GM19099 (cell line): ENCODE results near the gene LDLRAD4.

Source experiments
- POLR2A ChIP-seq: IDR thresholded peaks from 3 replicates; pipeline ENCODE4 v1.6.1; 2011; ENCODE audit warnings: low read depth; ENCODE audit not compliant: insufficient read length; ENCODE audit errors: extremely low read depth

Gene LDLRAD4

DNA sequence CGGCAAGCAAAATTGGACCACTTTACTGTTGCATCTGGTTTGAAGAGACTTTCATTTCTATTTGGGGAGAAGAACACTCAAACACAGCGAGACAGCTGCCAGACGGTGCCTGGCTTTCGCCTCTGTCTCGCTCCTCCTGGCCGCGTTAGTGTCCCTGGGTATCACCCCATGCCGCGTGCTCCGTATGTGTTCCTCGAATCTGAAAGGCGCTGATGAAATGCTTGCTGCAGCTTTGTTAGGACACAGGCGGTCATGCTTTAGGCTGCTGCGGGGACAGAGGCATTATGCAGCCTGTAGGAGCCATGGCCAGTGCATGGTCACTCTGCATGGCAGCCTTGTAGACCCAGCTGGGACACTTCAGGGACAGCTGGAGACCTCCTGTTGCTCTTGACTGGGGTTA, 53.9 kb downstream of the LDLRAD4 start:
- TF ChIP-seq POLR2A = no peak

DNA sequence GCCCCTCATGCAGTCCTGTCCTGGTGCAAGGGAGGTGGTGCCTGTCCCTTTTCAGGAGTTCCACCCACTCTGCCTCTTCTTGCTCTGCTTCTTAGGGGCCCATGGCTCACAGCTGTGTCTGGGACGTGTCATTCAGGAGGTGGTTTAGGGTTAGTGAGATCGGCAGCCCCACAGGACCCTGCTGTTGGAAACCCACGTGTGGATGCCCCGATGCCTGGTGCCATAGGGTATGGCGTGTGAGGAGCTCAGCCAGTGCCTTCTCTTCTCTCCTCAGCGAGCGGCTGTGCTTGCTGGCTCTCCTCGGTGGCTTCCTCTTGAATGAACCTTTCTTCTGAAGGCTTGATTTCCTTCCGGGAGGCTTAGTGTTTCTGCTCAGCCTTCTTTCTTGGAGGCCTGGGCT, 55.2 kb downstream of the LDLRAD4 start:
- TF ChIP-seq POLR2A = no peak

GRCh38 chr18:13275075-13275474, 56.5 kb downstream of the LDLRAD4 start:
- no peak for TF ChIP-seq POLR2A

DNA sequence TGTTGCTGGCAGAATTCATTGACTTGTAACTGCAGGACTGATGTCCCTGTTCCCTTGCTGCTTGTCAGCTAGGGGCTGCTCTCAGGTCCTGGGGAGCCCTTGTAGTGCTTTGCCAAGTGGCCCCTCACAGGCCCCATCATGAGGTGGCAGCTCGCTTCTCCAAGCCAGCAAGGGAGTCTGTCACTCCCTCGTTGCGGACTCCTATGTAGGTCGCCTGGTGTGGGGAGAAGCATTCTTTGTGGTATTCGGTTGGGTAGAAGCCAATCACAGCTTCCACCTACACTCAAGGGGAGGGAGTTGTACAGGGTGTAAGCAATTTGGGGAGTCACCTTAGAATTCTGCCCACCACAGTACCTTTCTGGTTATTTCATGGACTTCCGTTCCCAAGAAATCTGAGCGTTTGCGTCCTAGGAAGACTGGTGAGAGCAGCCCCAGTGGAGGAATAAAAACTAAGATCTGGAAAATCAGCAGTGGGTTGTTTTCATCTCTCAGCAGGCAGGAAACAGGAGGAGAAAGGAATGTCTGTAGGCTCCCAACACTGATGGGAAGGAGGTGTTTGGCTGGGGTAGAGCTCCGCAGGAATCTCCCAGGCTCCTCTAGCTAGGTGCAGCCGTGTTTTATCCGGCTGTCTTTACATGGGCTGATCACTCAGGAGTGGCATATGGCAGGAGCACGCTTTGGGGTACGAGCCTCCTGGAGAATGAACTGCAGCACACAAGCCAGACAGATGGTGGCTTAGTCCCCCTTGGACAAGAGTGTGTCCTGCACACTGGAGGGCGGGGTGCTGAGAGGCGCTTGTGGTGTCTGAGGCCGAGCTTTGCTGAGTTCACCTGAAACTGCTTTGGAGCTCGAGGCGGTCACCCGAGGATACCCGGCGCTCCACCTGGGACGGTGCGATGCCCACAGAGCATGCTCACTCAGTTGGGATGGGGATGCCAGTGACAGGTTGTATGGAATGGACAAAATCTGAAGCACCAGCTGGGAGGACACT, 58.3 kb downstream of the LDLRAD4 start:
- no peak for TF ChIP-seq POLR2A

- TF ChIP-seq POLR2A = no peak
Measured at GRCh38 chr18:13278062-13278630, 59.6 kb downstream of the LDLRAD4 start.

- TF ChIP-seq POLR2A = no peak
Measured at GRCh38 chr18:13279181-13280069, 60.9 kb downstream of the LDLRAD4 start.

DNA sequence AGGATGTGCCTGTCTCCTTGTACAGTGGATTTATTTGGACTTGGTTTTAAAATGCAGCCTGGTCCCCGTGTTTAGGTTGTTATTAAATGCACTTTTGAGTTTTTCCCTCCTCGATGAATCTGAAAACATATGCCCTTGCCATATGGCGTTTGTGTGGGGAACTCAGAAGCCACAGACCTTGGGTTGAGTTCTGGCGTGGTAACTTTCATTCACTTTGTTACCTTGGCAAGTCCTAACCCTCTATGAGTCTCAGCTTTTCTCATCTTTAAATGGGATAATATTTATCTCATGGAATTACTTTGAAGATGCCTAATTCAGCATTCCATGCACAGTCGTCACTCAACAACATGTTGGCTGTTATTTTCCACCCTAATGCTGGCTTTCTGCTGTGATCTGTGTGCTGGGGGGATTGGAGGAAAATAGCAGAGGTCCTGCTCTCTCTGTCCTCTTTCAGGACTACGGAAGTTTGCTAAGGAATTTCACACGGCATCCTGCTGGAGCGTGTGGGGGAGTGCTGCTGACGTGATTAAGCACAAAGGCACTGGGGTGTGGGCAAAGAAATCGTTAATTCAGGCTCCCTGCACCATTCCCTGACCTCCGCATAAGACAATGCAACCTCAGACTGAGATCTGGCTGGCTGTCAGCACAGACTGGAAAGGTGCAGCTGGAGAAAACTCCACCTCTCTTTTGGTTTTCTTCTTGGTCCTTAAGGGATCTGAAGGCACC, 61.7 kb downstream of the LDLRAD4 start:
- no peak for TF ChIP-seq POLR2A

DNA sequence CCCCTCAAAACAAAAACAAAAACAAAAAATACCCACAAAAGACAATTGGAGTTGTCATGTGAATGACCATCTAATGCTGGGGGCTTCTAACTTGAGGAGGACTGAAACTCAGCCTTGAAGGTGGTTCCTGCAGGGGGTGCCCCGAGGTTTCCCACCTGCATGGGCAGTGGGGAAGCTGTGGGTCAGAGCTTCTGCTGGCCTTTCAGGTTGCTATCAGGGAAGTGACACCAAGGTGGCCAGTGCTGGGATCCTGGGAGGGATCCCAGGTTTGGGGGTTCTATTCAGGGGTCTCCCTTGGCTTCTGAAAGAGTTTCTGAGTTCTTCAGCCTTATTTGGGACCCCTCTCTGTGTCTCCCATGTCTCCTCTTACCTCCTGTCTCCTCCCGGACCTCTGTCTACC, 62.8 kb downstream of the LDLRAD4 start:
- no peak for TF ChIP-seq POLR2A

GRCh38 chr18:13283746-13284145, 65.2 kb downstream of the LDLRAD4 start:
- TF ChIP-seq POLR2A = no peak

DNA sequence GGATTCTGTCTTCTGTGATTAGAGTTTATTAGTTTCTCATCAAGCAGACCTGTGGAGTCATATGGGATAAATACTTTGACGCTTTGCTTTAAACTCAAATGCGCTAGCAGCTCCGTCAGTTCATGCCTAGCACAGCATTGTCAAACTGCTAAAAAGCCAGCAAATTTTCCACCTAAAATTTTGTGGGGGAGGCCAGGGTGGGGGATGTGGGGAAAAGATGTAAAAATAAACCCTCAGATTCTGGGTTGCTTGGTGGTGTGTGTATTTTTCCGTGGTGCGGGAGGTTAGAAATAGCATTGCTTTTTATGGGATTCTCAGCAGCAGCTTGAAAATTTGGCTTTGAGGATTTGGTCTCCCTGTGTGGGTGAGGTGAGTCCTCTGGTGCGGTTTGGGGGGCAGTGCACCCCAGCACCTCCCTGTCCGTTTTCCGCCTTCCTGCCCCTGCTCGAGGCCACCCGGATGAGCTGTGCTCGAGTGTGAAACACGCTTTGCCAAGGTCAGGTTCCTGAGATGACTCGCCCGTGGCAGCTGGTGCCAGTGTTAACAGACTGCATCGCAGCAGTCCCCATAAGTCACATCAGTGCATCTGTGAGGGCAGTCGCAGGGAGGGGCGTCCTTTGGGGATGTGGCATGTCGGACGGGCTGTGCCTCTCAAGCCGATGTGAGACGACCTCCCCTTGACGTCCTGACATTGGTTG, 65.9 kb downstream of the LDLRAD4 start:
- no peak for TF ChIP-seq POLR2A

DNA sequence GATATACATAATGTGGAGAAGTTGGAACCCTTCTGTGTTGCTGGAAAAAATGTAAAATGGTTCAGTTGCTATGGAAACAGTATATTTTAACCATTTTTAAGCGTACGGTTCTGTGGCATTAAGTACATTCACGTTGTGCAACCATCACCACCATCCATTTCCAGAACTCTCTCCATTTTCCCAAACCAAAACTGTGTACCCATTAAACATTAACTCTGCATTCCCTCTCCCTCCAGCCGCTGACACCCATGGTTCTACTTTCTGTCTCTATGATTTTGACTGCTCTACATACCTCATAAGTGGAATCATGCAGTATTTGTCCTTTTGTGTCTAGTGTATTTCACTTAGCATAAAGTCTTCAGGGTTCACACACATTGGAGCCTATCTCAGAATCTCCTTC, 67.3 kb downstream of the LDLRAD4 start:
- TF ChIP-seq POLR2A = no peak

GRCh38 chr18:13286456-13287125, 68.0 kb downstream of the LDLRAD4 start:
- no peak for TF ChIP-seq POLR2A

DNA sequence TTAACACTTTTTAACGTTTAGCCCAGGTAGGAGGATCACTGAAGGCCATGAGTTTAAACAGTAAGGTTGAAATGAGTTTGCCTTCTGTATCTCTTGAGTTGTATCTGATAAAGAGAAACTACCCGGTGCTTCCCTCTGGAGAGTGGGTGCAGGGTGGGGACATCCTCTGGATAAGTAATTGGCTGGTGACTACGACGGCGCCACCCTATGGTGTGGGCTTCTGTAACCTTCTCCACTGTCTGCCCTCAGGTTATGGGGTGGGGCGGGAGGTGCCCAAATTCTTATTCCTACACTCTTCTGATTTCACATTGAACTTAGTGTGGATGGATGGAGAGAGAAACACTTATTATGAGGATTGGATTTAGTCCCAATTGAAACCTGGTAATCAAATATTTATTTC, 68.8 kb downstream of the LDLRAD4 start:
- TF ChIP-seq POLR2A = no peak

DNA sequence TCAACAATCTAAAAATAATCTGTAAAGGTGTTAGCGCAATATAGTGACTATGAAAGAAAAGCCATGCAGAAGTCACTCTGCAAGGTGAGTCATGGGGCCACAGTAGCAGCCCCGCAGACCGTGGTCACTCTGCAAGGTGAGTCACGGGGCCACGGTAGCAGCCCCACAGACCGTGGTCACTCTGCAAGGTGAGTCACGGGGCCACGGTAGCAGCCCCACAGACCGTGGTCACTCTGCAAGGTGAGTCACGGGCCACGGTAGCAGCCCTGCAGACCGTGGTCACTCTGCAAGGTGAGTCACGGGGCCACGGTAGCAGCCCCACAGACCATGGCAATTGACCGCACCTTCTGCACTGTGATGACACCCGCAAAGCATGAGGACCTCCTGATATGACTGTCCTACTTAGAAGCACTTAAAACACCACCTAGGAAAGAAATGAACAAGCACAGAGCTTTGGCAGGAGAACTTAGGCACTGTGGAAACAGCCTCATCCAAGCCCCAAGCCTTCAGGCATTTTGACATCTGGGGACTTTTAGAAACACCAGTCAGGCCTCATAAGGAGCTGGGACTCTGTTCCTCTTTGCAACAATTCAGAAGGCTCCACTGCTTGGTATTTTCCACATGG, 70.1 kb downstream of the LDLRAD4 start:
- no peak for TF ChIP-seq POLR2A
